Spinal cord (tissue), 10 donors: ENCODE measurements around the gene SCGB2A2. TPM values are rescaled to one million over a fixed set of nuclear protein-coding genes. Genes with fewer than 3 reads are reported as not detected.

Source experiments
- DNase-seq, 6 donors: peaks; one replicate each; pipeline versions ENCODE4 v3.0.0 to v3.0.0-alpha.2; 2013 to 2015; ENCODE audit warnings: low spot score in 6 of 6, low read depth in 4 of 6
- H3K27ac ChIP-seq: one replicate; pipeline ENCODE4 v1.5.1; 2013; ENCODE audit warnings: low read depth, low read length, control low read depth
- H3K27me3 ChIP-seq: one replicate; pipeline ENCODE4 v1.6.1; 2013; ENCODE audit warnings: low read length; ENCODE audit not compliant: control insufficient read depth, insufficient read depth
- H3K36me3 ChIP-seq: one replicate; pipeline ENCODE4 v1.6.1; 2013; ENCODE audit warnings: low read length; ENCODE audit not compliant: control insufficient read depth, insufficient read depth
- H3K4me1 ChIP-seq: one replicate; pipeline ENCODE4 v1.6.1; 2013; ENCODE audit warnings: low read length; ENCODE audit not compliant: control insufficient read depth, insufficient read depth
- H3K4me3 ChIP-seq: one replicate; pipeline ENCODE4 v1.5.1; 2013; ENCODE audit warnings: low read depth, low read length, control low read depth
- H3K9me3 ChIP-seq: one replicate; pipeline ENCODE4 v1.6.1; 2013; ENCODE audit warnings: low read length; ENCODE audit not compliant: control insufficient read depth, insufficient read depth
- WGBS: methylation state at CpG from one replicate; pipeline ENCODE4 v1.1.5; 2013; ENCODE audit warnings: missing lambda C conversion rate; ENCODE audit not compliant: insufficient coverage; 5-methylcytosine and 5-hydroxymethylcytosine counted together
- polyA plus RNA-seq, 2 donors: library from polyadenylated mRNA; unstranded; fragments of 120-200 nt; gene quantifications; one replicate each; pipeline ENCODE4 v1.2.1, GENCODE V29; 2013; ENCODE audit not compliant: insufficient read length in 2 of 2
- total RNA-seq, 2 donors: library from RNA; depleted of rRNA in 1 of 2; stranded (reverse); fragments of 120-200 nt in 1 of 2; fragments of >200 nt in 1 of 2; gene quantifications; one replicate each; pipeline versions ENCODE4 v1.2.3 to v1.2.4, GENCODE V29; 2013 to 2014
- donor health status: healthy.

SCGB2A2 gene
- total and polyA plus RNA-seq, 4 donors: not detected

DNA sequence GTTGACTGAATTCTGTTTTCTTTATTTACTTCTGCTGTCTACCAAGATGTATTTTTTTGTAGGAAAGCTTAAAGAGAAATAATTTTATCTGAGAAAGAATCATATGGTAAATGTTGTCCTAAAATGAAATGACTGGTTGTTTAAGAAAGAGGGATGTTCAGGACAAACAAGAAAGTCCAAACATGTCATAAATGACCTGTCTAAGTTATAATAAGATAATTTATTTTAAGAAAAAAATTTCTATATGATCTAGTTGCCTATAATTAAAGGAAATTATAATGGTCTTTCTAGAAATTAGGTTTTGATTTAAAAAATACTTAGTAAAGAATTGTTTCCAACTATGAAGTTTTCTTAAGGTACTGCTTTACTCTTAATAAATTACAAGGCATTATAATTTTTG lies 10.5 kb downstream of the SCGB2A2 start:
- Histone ChIP-seq H3K27ac (no peak overlapping the region), H3K9me3 (no peaks in the 10 kb centered on the region), H3K4me3 (no peak overlapping the region), H3K36me3 (no peaks in the 10 kb centered on the region), H3K27me3 (no peaks in the 10 kb centered on the region), H3K4me1 (no peaks in the 10 kb centered on the region)
- DNase-seq: no peak

DNA sequence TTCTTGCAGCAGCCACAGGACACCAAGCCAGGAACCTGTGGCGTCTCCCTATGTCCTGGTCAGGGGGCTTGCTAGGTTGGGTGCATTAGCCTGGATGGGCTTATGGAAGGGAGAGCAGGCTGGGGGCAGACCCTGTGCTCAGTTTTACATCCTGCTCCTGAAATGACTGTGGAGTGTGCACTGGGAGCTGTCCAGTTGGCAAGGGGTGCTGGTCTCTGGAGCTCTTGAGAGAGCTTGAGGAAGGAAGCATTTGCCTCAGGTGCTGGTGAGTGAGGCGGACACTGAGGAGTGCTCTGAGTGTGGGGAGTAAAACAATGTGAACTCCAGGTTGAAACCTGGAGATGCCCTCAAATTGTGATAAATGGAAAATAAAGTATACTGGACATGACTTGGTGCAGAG lies 25.5 kb downstream of the SCGB2A2 start:
- no peaks in the 10 kb centered on the region for H3K9me3 ChIP-seq
- H3K27ac ChIP-seq: no peak overlapping the region
- 56% methylated on average over 2 of the region's 2 CpGs for WGBS
- no peak overlapping the region for H3K4me3 ChIP-seq
- H3K27me3 ChIP-seq: peaks cover 5% of the 10 kb centered on the region
- no peaks in the 10 kb centered on the region for H3K36me3 ChIP-seq
- DNase-seq: peak in 1 of 6 donors; percentile 23
- no peaks in the 10 kb centered on the region for H3K4me1 ChIP-seq

- Histone ChIP-seq H3K36me3 (no peaks in the 10 kb centered on the region), H3K4me1 (no peaks in the 10 kb centered on the region), H3K4me3 (no peak within 1 kb of the TSS), H3K27ac (no peak within 1 kb of the TSS), H3K9me3 (no peaks in the 10 kb centered on the region), H3K27me3 (no peaks in the 10 kb centered on the region)
- WGBS: 78% methylated on average over 7 of the region's 7 CpGs
- no peak for DNase-seq
Observed at GRCh38 chr11:62298975-62299374, 29.0 kb downstream of the SCGB2A2 start, which contains the start of gene SCGB1D4. SCGB1D4 (minus strand) TSS chr11:62299075; CDS start chr11:62299010, 65 bp downstream.

DNA sequence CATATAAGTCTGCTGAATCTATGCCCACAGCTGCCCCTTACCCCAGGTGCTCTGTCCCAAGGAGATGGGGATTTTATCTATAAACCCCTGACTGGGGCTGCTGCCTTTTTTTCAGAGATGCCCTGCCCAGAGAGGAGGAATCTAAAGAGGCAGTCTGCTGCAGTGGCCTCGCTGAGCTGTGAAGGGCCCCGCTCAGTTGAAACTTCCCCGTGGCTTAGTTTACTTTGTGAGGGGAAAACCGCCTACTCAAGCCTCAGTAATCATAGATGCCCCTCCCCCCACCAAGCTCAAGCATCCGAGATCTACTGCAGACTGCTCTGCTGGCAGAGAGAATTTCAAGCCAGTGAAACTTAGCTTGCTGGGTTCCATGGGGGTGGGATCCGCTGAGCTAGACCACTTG lies 36.3 kb downstream of the SCGB2A2 start:
- no peak overlapping the region for H3K4me3 ChIP-seq
- no peak for DNase-seq
- no peaks in the 10 kb centered on the region for H3K4me1 ChIP-seq
- H3K27ac ChIP-seq: no peak overlapping the region
- no peaks in the 10 kb centered on the region for H3K36me3 ChIP-seq
- no peaks in the 10 kb centered on the region for H3K9me3 ChIP-seq
- WGBS: 60% methylated on average over 2 of the region's 6 CpGs
- H3K27me3 ChIP-seq: no peaks in the 10 kb centered on the region

DNA sequence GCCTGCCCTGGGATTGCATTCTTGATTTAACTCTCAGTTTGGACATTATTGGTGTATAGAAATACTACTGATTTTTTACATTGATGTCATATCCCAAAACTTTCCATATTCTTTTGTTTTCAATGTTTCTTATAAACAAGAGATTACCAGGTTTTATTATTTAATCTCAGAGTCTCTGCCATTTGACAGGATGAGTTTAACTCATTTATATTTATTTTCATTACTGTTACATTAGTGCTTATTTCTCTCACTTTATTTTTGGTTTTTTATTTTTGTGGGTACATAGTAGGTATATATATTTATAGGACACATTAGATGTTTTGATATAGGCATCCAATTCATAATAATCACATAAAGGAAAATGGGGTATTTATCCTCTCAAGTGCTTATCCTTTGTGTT lies 38.0 kb downstream of the SCGB2A2 start:
- no peaks in the 10 kb centered on the region for H3K36me3 ChIP-seq
- no peaks in the 10 kb centered on the region for H3K4me1 ChIP-seq
- H3K27me3 ChIP-seq: no peaks in the 10 kb centered on the region
- no peak overlapping the region for H3K4me3 ChIP-seq
- no peak for DNase-seq
- no peaks in the 10 kb centered on the region for H3K9me3 ChIP-seq
- H3K27ac ChIP-seq: no peak overlapping the region

GRCh38 chr11:62309991-62310390 lies 40.0 kb downstream of the SCGB2A2 start:
- 64% methylated on average over 5 of the region's 7 CpGs for WGBS
- no peak overlapping the region for H3K27ac ChIP-seq
- DNase-seq: no peak
- H3K36me3 ChIP-seq: no peaks in the 10 kb centered on the region
- H3K4me1 ChIP-seq: no peaks in the 10 kb centered on the region
- H3K4me3 ChIP-seq: no peak overlapping the region
- peaks cover 3% of the 10 kb centered on the region for H3K27me3 ChIP-seq
- H3K9me3 ChIP-seq: no peaks in the 10 kb centered on the region

DNA sequence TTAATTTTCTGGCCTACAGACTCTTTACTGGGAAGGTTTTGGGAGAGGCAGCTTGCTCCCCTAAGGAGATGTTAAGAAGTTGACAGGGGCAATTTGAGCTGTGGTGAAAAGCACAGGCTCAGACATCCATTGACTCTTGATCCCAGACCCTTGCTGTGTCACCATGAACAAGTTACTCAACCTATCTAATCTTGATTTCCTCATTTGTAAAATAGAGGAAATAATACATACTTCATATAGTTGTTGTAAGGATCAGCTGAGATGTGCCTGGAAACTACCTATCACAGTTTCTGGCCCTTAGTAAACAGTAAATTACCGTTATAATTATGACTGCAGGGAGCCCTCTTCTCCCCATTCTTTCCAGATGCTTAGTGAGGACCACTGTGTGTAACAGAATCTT lies 45.5 kb downstream of the SCGB2A2 start:
- Histone ChIP-seq H3K36me3 (no peaks in the 10 kb centered on the region), H3K27ac (no peak overlapping the region), H3K4me3 (no peak overlapping the region), H3K4me1 (no peaks in the 10 kb centered on the region), H3K27me3 (peaks cover 3% of the 10 kb centered on the region), H3K9me3 (no peaks in the 10 kb centered on the region)
- no peak for DNase-seq
- no CpG with 5 or more reads among the region's 1 CpG for WGBS

GRCh38 chr11:62322524-62322923 lies 52.6 kb downstream of the SCGB2A2 start:
- no peak overlapping the region for H3K4me3 ChIP-seq
- no peak for DNase-seq
- peaks cover 4% of the 10 kb centered on the region for H3K27me3 ChIP-seq
- no peaks in the 10 kb centered on the region for H3K9me3 ChIP-seq
- H3K36me3 ChIP-seq: no peaks in the 10 kb centered on the region
- H3K4me1 ChIP-seq: no peaks in the 10 kb centered on the region
- 81% methylated on average over 2 of the region's 2 CpGs for WGBS
- no peak overlapping the region for H3K27ac ChIP-seq

Other genes with a start within 250 kb of the SCGB2A2 start
- gene INCENP, start 146.1 kb upstream of the SCGB2A2 start, total RNA-seq: 10 to 100 TPM; 19.9 to 22.2 TPM
- gene INCENP, start 146.1 kb upstream of the SCGB2A2 start, polyA plus RNA-seq: 10 to 100 TPM; 32.4 to 32.9 TPM
- gene SCGB1D1, start 79.9 kb upstream of the SCGB2A2 start, total RNA-seq: not detected
- not detected for gene SCGB1D1, start 79.9 kb upstream of the SCGB2A2 start, polyA plus RNA-seq
- gene SCGB2A1, start 61.5 kb upstream of the SCGB2A2 start, total RNA-seq: under 1 TPM in 1 of 2 donors, not detected in 1; 0.61 TPM
- not detected for gene SCGB2A1, start 61.5 kb upstream of the SCGB2A2 start, polyA plus RNA-seq
- gene SCGB1D2, start 27.9 kb upstream of the SCGB2A2 start, total RNA-seq: not detected
- not detected for gene SCGB1D2, start 27.9 kb upstream of the SCGB2A2 start, polyA plus RNA-seq
- gene SCGB1D4, start 28.9 kb downstream of the SCGB2A2 start, total RNA-seq: not detected
- gene SCGB1D4, start 28.9 kb downstream of the SCGB2A2 start, polyA plus RNA-seq: not detected
- gene ASRGL1, start 67.3 kb downstream of the SCGB2A2 start, total RNA-seq: 10 to 100 TPM; 24.5 to 24.9 TPM
- gene ASRGL1, start 67.3 kb downstream of the SCGB2A2 start, polyA plus RNA-seq: 10 to 100 TPM; 63.1 to 65.2 TPM
- not detected for gene SCGB1A1, start 148.9 kb downstream of the SCGB2A2 start, total RNA-seq
- under 1 TPM in 1 of 2 donors, not detected in 1; 0.69 TPM for gene SCGB1A1, start 148.9 kb downstream of the SCGB2A2 start, polyA plus RNA-seq